HG02981 (cell line): Measurements from ENCODE around the gene MR1.

ENCODE experiments used
- ATAC-seq: cut with Tn5 transposase; IDR thresholded peaks from one replicate; pipeline ENCODE4 v1.9.1; 2021; ENCODE audit warnings: mild to moderate bottlenecking, moderate library complexity; ENCODE audit not compliant: unreplicated experiment

MR1 gene

DNA sequence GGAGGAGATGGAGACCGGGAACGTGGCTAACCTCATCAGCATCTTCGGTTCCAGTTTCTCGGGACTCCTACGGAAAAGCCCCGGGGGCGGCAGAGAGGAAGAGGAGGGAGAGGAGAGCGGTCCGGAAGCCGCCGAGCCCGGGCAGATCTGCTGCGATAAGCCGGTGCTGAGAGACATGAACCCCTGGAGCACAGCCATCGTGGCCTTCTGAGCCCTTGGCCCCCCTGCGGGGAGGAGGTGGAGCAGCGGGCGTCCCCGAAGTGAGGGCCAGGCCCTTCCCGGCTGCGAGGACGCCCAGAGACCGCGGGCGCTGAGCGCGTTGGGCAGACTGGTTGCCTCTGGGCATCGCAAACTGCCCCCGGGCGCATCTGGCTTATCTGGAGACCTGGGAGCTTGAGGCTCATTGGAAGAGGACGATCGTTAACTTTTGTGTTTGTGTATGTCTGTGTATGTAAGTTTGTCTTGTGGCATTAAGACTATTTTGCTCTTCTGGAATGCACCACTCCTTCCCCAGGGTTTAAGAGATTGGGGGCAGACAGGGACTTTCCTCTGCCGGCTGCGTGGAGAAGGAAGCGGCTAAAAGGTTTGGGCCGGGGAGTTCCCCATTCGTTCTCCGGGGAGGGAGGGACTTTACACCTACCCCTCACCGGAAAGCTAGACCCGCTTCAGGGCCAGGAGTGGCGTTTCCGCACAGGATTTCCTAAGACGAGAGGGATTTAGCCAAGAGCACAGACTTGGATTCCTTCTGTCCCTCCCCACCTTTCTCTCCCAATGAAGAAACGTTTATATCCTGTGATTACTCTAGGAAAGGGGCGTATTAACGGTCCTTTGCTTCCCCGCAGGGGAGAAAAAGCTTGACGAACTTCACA is 56.1 kb downstream of the MR1 start:
- ATAC-seq: peak; percentile 33

DNA sequence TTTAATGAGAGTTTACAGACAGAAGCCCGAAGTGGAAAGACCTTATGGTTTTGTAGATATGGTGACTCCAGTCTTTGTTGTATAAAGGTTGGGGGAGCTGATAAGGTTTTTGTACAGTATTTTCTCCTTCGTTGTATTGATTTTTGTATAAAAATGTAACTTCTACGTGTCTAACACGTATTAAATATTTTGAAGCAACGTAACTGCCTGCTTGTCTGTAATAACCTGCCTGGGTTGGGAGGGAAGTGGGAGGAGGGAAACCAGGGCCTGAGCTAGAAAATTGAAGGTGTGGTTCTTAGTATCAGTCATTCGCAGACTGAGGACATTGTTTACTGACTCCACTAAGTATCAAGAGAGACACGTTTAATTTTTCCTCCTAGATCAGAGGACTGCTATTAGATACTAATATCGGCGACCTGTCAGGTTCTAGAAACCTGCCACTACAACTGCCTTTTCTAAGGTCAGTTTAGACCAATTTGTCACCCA is 56.9 kb downstream of the MR1 start:
- ATAC-seq: no peak

DNA sequence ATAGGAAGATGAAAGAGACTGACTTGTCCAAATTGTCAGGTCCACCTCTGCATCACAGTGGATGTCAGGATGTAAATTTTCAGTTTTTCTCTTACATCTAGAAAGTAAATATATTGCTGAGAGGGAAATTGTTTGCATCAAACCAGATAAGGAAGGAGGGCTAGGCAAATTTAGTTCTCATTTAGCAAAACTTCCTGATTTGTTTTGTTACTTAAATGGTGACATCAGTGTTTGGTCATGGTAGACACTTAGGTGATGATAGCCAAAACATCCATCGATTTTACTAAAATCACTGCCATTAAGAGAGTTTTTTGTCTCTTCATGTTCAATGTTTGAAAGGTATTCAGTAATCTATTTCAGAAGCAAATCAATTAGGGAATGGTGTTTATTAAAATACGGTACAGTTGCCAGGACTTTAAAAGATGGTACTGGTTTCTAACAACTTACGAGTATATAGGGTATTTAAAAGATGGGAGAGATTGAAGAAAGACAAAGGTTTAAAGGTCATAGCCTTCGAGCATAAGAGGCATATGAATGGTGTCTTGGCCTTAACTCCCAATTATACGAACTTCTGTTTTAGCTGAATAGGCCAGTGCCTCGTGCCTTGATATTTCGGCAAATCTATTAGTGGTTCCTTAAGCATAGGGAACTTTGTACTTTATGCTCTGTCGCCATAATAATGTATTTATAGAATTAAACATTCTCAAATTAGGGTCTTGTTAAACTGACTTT is 57.7 kb downstream of the MR1 start:
- ATAC-seq: no peak

DNA sequence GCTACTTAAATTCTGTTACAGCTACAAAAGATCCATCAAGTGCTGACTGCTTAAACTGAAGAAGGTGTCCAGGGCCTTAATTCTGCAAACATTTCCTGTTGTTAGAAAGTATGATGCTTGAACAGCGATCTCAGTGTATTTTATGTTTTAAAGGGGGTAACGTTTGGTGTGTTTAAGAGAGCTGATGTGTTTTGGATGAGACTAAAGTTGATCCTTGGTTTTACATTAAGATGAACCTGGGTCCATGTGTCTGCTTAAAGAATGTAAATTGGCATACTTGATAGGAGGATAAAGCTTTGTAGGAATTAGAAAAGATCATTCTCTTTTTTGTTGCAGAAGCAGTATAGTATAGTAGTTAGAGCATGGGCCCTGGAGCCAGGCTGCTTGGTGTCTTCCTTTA is 58.3 kb downstream of the MR1 start:
- ATAC-seq: no peak

DNA sequence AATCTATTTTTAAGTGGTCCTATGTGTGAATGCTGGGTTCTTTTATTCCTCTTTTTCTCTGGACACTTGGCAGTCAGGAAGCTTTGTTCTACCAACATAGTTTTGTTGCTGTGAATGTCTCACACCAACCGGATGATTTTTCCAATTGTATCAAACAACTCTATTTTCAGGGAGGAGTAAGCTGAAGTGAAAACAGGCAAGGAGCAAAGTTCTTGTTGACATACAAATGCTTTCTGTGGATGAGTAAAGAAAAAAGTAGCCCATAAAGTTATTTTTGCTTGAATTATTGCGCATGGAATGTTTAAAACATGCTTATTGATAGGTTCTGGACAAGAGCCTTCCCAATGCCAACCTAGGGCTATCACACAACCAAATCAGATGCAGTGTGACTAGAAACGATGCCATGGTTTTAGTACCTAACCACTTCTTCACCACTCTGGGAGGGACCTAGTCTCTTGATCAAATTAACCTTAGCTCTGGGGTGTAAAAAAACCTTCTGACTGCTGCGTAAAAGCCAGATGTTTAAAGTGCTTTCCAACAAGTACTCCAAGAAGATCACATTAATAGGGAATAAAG is 59.2 kb downstream of the MR1 start:
- no peak for ATAC-seq

DNA sequence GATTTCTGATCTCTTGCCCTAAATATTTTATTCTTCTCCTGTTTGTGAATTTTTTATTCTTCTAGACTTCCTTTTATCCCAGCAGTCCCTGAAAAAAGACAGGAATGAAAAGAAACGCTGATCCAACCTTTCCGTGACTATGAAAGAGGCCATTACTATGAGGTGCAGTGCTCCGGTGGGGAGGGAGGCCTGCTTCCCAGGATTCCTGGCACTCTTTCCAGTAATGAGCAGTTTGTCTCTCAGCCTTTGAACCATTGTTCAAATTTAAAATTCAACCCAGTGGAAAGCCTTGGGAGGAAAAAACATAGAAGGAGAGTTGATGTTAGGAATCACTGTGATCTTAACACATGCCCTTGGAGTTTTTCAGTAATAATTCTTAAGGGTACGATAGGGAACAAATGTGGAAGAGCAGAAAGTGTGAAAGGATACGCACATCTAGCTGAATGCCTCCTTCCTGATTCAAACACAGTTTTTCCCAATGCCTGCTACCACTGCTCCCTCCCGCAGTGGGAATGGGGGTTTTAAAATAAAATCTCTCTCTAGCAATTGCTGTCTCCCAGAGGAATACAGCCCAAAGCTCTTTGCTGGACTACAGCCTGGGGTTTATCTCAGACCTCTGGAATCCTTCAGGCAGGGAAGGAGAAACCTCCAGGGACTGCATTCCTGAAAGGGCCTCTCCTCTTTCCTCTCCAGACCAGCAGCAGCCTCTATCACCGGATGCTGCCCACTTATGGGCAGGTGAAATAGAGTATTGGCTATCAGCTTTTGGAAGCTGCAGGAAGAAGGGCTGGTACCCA is 60.8 kb downstream of the MR1 start:
- no peak for ATAC-seq

DNA sequence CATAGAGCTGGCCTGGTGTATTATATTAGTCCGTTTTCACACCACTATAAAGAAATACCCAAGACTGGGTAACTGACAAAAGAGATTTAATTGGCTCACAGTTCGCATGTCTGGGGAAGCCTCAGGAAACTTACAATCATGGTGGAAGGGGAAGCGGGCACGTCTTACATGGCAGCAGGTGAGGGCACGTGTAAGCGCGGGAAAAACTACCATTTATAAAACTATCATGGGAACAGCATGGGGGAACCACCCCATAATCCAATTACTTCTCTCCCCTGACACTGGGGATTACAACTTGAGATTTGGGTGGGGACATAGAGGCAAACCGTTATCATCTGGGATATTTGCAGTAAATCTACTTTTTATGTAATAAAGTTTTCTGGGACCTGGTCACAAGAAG is 61.5 kb downstream of the MR1 start:
- no peak for ATAC-seq

DNA sequence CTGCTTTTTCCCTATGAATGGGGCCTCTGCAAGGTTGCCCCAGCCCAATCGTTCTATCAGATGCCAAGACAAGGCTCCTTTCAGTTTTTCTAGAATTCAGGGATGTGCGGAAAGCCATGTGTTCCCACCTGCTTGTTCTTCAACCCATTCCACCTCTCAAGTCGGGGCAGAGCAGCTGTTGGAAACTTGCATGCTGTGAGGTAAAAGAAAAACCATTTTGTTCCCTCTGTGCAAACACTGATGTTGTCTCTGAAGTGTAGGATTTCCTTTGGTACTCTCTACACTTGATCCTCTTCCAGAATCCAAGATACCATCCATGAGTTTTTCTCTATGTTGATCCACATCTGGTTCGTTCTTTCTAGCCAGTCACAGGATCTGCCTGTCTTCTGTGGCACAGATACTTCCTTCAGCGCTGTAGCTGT is 62.0 kb downstream of the MR1 start:
- ATAC-seq: no peak

DNA sequence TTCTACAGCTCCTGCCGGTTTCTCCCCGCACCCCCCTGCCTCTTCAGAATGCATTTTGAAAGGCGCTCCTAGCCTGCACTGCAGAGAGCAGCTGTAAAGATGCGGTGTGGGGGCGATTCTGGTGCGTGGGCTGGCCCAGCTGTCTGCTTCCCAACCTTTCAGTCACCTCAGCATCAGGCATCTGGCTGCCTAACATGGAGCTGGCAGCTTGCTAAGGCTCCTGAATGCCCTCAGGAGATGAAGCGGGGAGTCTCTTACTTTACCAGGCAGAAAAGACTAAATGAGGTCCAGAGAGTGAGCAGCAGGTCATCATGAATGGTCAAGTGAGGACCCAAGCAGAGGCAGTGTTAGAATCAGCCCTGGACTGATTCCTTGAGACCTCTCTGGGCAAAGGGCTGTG is 63.5 kb downstream of the MR1 start:
- no peak for ATAC-seq

DNA sequence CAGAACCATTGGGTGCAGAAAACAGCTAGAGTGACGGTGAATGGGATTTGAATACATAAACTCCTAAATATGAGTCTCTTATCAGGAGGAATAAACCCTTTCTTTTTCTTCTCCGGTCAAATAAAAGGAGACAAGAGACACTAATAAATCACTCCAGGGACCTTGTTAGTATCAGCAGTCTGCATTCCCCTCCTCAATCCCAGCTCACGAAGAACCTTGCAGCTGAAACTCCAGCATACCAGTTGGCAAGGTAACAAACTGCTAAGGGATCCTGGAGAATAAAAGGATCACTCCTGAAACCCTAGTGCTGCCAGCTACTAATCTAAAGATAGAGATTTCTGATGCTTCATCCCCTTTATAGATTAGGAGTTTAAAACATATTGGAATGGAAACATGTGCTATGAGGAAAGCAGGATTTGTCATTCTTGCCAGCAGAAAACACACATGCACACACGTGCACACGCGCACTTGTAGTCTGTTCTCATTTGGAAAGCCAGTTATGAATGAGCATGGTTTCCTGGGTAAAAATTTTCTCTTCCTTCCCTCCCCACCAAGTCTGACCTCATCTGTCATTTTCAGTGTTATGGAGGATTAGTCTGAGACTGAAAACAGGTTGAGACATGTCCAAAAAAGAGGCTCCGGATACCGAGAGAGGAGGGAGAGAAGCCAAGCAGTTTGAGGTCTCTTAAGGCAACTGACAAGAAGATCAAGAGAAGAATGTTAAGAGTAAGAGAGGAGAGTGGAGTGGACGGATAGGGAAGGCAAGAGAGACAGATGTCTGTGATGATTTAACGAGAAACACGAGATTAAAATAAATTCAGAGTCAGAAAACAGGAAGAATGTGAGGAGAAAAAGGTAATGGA is 65.6 kb downstream of the MR1 start:
- peak; percentile 62 for ATAC-seq

DNA sequence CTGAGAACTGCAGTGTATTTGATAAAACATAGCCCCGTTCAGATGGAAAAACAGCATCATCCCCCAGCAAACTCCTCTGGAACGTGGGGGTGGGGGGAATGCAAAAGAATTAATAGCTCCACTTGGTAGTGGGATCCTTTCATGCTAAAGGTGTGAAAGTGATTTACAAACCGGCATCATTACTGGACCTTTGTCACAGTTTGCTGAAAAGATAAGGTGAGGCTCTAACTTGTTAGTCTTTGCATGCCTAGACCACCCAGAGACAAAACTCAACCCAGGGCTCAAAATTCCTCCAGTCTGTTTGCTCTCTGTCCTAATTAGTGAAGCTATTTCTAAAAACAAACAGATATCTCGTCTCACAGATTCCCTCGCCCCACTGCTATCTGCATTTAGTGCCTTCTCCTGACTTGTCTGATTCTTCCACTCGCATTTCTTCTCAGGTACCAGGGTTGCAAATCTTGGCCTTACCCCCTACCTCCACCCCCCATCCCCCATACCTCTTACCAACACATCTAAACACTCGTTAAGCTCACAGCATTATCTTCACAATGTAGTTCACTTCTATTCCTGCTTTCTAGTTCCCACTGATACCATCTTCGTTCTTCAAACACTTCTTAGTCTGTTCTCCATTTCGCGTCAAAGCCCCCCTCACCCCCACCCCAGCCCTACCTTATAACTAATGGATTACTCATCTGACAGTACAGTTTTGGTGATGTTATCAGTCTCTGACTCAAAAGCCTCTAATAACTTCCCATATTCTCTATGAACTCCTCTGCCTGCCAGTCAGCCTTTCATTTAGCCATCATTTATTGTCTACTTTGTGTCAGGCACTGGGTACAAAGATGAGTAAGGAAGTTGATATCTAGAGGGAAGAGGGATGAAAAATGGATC is 66.5 kb downstream of the MR1 start:
- no peak for ATAC-seq

DNA sequence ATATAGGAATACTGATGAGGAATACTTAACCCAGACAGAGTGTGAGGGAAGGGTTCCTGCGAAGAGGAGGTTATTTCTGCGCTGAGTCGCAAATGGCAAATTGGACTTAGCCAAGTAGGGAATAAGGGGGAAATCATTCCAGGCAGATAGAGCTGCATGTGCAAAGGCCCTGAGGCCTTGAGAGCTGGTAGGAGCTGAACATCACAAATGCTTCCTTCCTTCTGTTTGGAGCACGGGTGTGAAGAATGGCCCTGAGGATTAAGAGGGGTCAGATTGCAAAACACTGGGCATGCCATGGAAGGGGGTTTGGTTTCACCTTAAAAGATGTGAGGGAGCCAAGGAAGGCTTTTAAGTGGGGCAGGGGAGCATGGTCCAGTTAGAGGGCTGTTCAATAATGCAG is 67.2 kb downstream of the MR1 start:
- ATAC-seq: no peak

DNA sequence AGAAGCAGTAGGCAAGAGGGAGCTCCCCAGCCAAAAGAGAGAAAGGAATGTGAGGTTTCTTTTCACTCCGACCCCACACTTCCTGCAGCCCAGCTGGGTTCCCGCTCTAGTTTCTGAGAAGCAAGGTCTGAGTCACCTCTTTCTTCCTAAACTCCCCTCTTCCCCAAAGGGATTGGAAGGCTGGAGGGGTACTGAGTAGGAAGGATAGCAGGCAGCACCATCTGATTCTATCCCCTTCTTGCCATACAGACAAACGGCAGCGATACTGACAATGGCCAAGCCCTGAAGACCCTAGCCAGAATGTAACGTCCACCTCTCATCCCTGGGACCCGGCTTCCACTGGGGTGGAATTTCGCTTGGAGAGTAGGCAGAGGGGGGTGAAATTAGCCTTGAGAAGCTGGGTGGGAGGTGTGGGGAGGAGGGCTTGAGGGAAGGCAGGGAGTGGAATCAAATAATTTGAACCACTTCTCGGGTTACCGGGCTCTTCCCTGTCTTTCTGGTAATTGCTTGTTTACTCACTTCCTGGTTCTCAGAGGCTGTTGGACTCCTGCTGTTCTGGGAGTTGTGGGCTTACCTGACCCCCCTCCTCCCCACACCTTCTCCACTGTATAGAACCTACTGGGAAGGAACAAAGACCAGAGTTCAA is 67.9 kb downstream of the MR1 start:
- ATAC-seq: no peak

DNA sequence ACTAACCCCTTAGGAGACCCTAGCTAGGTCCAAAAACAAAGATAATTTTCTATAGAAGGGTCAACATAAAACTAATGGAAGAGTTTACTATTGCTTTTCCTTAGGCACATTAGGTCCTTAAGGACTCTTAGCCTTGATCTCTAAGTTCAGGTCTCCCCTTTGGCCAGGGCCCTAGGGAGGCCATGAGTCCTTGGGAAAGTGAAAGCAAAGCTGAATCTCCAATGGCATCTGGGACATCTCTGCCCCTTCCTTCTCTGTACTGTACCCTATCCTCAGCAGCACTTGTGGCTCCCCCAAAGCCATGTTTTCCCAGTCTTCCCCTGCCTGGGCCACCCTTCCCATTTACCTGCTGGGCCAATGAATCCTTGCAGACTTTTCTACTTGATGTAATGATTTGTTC is 69.1 kb downstream of the MR1 start:
- ATAC-seq: no peak

DNA sequence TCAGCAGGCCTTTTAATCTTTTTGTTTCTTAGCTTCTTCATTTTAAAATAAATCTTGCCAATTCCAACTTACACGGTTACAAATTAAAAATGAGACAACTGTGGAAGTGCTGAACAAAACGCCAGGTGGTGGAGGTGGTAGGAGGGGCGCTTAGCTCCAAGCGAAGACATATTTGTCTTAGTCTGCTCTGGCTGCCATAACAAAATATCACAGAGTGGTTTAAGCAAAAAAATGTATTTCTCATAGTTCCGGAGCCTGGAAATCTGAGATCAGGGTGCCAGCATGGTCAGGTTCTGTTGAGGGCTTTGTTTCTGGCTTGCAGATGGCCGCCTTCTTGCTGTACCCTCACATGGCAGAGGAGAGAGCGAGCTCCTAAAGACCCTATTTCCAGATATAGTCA is 69.6 kb downstream of the MR1 start:
- no peak for ATAC-seq

DNA sequence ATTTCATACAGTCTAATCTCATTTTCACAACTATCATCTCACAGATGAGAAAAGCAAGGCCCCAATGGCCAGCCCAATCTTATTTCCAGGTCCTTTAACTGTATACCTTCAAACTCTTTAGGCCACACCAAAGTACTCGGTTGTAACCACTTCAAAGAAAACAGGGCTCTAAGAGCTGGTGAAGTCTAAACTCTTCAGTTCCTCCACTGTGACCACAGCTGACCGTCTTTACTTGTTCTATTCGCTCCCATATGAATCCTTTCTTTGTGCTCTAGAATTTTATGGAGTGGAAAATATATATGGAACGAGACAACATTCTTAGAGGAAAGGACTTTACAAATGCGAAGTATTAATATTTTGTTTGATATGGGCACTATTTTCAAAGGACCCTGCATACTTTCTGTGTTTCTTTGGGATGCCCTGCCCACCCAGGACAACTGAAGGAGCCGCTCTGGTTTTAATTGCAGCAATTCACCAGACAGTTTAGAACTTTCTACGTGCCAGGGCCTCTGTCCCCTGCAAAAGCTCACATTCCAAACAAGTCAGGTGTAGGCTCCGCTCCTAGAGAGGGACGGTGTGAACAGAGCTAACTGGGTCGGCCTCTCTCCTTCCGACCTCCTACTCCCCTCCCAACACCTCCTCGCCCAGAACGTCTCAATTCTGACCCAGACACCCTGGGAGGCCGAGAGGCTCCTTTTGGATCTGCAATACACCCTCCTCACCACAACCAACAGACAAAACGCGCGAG is 70.4 kb downstream of the MR1 start:
- ATAC-seq: peak; percentile 26

DNA sequence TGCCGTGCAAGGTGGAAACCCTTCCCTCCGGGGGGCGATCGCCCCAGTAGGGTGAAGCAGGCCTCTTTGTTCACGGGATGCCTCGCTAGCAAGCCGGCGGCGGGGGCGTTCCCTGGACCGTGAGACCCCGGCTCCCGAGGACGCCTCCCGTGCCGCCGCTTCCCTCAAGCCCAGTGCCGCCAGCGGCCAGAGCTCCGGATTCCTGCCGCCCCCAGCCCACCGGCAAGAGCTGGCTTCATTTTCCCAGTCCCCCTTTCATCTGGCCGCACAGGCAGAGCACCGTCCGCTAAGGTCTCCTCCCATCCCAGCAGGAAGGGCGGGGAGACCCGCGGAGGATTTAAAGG is 71.0 kb downstream of the MR1 start:
- ATAC-seq: no peak
